ENCODE results near the gene SPATC1L.

Gene SPATC1L

DNA sequence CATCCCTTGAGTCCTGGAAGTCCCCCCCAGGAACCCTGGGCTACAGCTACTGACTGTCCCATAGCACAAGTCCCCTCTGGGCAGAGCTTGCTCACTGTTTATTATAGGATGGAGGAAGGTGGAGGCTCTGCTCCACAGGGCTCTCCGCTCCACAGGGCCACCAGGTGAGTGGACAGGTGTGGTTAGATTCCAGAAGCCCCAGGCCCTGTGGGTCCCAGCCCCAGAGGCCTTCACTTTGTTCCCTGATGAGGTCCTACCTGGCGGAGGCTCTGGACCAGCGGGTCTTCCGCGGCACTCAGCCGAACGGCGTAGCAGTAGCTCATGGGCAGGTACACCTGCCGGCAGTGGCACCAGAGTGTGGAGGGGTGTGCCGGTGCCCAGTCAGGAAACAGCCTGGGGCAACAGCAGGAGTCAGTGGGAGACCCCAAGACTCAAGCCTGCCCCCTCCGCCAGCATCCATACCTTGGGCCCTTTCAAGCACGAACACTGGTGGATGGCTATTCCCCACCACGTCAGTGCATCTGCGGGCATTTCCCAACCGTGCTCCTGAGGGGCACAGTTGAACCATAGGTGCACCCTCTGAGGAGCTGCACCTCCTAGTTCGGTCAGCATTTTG is 32.0 kb upstream of the SPATC1L start:
- DNase-seq (ENCODE audit: extremely low spot score, insufficient read length, low read depth) = no peak
- no peak for FAIRE-seq

GRCh38 chr21:46215436-46216131 is 31.3 kb upstream of the SPATC1L start:
- DNase-seq (ENCODE audit: extremely low spot score, insufficient read length, low read depth) (no peak), FAIRE-seq (no peak)

- DNase-seq (ENCODE audit: extremely low spot score, insufficient read length, low read depth) = no peak
- no peak for FAIRE-seq
Measured at GRCh38 chr21:46214478-46215340, 30.4 kb upstream of the SPATC1L start.

- FAIRE-seq (no peak), DNase-seq (ENCODE audit: extremely low spot score, insufficient read length, low read depth) (no peak)
Measured at GRCh38 chr21:46213620-46214286, 29.5 kb upstream of the SPATC1L start.

DNA sequence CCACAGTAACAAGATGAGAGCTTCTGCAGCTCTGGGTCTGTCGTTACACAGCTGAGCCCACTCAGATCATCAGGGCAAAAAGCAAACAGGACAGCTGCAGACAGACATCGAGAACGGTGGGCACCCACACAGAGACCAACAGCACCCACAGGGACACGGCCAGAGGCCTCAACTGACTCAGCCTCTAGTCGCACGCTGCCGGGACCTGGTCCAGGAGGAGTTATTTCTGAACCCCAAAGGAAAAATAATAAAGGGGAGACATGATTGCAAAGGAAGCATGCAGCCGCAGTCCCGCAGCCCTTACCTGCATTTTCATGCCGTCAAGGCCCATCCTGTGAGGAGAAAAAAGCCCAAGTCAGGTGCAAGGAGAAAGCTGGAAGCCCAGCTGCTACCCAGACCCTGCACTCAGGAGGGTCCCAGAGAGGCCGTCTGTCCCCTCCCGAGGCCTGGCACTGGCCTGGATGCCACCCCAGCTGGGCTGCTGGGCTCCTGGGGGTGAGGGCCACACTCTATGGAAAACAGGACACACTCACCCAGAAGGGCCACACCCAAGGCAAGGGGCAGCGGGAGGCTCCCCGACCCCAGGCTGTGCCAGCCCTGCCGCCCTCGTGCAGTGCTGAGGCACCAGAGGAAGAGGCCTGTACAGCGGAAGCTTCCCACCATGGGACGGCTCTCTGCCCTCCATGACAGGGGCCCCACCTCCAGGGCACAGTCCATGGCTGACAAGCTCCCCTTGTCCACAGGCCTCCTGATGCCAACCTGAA is 28.6 kb upstream of the SPATC1L start:
- DNase-seq (ENCODE audit: extremely low spot score, insufficient read length, low read depth) = no peak
- FAIRE-seq = no peak

DNA sequence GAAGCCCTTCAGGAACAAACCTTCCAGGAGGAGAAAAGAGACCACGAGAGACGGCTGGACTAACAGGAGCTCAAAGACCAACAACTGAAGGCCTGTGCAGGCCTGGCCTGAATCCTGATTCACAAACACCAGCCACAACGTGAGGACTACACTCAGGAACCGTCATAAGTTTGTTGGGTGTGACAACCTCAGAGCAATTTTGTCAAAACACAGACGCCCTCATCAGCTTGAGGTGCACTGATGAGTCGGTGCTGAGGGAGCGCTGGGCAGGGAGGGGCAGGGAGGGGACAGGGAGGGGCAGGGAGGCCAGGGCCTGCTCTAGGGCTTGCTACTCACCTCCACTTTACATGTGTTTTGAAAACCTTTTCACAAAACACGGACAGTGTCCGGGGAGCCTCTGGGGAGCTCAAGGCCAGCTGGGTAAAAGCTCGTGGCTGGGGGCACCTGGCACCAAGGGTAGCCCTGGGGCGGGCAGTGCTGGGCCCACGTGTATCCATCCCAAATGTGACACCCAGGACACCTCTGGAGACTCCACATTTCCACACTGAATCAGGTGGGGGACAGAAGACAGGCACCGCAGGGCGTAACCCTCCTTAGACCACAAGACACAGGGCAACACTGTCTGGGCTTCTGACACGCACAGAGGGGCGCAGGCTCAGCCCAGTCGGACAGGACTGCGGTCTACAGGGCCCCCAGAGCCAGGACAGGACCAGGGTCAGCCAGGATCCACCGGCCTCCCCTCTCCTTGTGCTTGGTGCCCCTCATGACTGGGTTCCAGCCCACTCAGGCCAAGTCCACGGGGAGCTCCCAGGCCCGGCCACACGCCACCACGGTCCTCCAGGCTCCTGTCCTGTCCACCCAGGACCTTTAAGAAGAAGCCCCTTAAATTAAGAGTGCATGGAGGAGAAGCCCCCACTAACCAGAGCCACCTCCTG is 27.8 kb upstream of the SPATC1L start:
- DNase-seq (ENCODE audit: extremely low spot score, insufficient read length, low read depth) (no peak), FAIRE-seq (no peak)

GRCh38 chr21:46211376-46211775 is 27.1 kb upstream of the SPATC1L start:
- no peak for FAIRE-seq

GRCh38 chr21:46210378-46211136 is 26.3 kb upstream of the SPATC1L start:
- FAIRE-seq (no peak), DNase-seq (ENCODE audit: extremely low spot score, insufficient read length, low read depth) (no peak)

More at GRCh38 chr21:46211376-46211775, 27.1 kb upstream of the SPATC1L start:
- DNase-seq (ENCODE audit: extremely low spot score, insufficient read length, low read depth) = no peak

- DNase-seq (ENCODE audit: extremely low spot score, insufficient read length, low read depth) (no peak), FAIRE-seq (no peak)
Measured at GRCh38 chr21:46208761-46209721, 24.8 kb upstream of the SPATC1L start.

DNA sequence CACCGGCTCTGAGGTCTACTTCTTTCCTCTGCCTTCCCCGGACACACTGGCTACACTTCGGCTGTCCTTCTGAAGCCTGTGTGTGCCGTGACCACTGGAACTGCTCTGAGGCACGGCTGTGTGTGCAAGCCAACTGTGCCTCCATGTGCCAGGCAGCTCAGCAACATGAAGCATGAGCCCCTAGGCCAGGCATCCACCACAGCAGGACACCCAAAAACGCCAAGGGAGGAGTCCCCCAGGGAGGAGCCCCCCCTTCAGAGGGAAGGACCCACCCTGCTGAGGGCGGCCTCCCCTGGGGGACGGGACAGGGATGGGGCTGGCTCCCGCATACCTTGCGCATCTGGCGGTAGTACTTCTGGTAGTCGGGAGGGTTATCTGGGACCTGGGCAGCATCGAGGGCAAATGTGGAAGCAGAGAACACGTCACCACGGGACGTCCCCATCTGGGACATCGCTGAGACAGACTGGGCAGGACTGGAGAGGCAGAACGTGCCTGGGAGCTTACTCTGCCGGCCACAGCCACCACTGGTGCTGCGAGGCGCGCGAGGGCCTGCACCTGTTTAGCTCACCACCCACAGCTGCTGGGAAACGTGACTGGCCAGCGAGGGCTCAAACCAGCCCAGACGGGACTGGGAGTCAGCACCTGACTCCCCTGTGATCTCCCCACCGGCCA is 23.8 kb upstream of the SPATC1L start:
- no peak for FAIRE-seq

GRCh38 chr21:46207006-46207919 is 23.0 kb upstream of the SPATC1L start:
- FAIRE-seq = no peak

More for the DNA sequence above, 23.8 kb upstream of the SPATC1L start:
- DNase-seq (ENCODE audit: extremely low spot score, insufficient read length, low read depth) = no peak

DNA sequence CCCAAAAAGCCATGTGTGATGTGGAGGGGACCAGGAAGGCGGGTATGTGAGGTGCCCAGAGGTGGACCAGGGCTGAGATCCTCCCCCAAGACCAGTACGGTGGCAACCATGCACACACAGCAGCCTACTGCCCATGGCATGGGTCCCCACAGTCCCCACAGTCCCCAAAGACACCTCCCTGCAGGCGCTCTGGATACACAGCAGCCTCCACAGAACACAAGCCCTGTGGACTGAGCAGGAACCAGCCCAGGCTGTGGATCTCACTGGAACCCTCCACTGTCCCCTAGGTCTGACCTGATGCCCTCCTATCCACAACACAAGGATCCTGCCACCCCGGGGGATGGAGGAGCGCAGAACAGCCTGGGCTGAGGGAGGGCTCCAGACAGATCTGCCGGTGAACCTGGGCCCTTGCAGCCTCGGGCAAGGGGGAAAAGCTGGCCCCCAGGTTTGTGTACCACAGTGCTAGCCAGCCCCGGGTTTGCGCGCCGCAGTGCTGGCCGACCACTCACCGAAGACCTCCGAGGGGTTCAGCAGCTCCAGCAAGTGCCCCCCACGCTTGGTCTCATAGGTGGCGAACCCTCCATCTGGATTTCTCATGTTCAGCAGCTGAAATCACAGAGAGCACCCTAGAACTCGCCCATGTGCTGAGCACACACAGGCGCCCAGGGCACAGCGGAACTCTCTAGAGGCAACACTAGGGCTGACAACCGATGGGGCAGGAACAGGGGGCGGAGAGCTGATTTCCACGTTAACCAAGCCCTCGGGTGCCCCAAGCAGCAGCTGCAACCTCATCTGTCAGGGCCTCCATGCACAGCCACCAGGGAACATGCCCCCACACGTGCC is 22.1 kb upstream of the SPATC1L start:
- DNase-seq (ENCODE audit: extremely low spot score, insufficient read length, low read depth) (no peak), FAIRE-seq (no peak)

More at GRCh38 chr21:46207006-46207919, 23.0 kb upstream of the SPATC1L start:
- DNase-seq (ENCODE audit: extremely low spot score, insufficient read length, low read depth) = no peak

GRCh38 chr21:46205766-46206162 is 21.5 kb upstream of the SPATC1L start:
- no peak for FAIRE-seq

GRCh38 chr21:46205166-46205565 is 20.9 kb upstream of the SPATC1L start:
- no peak for FAIRE-seq
- DNase-seq (ENCODE audit: extremely low spot score, insufficient read length, low read depth) = no peak

More at GRCh38 chr21:46205766-46206162, 21.5 kb upstream of the SPATC1L start:
- DNase-seq (ENCODE audit: extremely low spot score, insufficient read length, low read depth) = no peak

All from GM18507 (cell line).